Stimulated activated CD4-positive, alpha-beta T cell treated with anti-CD3 and anti-CD28 coated beads, TNF-alpha, amount 100 ng/mL, for 1 hour (primary cell): ENCODE results near the gene LRMDA.
"Not testable (repeated sequence)": the region's sequence is repeated elsewhere in the genome, so short reads cannot be mapped to it uniquely, and the experiment has no call there.

ENCODE experiments used
- DNase-seq, 3 donors: peaks; one replicate each; pipeline ENCODE4 v3.0.0-alpha.2; 2020; ENCODE audit warnings: low read depth in 3 of 3, low spot score in 1 of 3

LRMDA gene

DNA sequence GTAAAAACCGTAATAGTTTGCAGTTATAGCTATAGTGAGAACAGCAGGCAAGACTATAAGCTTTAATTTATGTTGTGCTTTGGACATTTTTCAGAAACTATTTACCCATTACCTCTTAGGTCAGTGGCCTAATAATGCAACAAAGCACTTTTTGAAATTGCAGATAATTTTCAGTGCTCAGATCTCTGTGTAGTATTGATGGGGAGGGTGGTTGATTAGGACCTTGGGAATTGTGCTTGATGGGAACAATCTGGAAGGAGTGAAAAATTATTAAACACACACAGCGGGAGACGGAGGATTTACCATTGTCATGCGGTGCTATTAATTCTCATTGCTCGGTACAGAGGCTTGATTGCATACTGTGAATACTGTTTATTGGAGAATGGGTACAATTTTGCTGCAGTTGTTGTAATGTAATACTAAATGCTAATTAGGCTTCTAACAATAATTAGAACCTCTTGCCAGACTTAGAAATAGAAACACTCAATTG, 304.8 kb downstream of the LRMDA start:
- DNase-seq = no peak

GRCh38 chr10:75736889-75737579, 305.6 kb downstream of the LRMDA start:
- DNase-seq = no peak

GRCh38 chr10:75737580-75737949, 306.1 kb downstream of the LRMDA start:
- no peak for DNase-seq

DNA sequence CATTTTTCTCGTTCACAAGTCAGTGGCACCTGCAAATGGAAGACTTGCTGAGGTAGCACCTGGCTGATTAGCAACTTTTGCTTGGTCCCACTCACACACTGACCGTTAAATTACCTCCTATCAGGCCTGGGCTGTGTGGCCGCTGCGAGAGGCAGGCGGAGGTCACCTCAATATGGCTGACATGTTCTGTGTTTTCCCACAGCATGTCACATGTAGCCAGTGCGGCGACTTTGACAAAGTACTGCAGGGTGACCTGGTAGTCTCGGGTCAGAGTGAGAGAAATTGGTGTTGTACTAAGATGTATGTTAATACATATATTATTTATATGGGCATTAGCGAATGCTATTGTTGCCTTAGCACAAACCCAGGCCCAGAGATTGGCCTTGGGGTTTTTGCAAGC, 307.5 kb downstream of the LRMDA start:
- DNase-seq = no peak

GRCh38 chr10:75739414-75740143, 308.2 kb downstream of the LRMDA start:
- no peak for DNase-seq

DNA sequence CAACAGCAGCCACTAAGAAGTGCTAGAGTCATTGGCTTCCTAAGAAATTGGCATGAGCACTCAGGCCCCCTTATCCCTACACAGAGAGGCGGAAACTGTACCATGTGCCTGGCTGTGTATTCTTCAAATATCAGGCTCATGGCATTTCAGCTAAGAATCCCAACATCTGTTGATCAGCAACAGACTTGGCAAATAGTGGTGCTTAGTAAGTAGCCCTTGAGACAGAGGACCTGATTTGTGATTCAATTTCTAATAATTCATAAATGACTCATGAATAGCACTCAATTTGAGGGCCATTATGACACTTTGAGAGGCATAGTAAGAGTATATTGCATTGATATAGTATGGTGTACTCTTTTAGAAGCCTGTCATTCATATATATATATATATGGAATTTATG, 309.1 kb downstream of the LRMDA start:
- DNase-seq = no peak

DNA sequence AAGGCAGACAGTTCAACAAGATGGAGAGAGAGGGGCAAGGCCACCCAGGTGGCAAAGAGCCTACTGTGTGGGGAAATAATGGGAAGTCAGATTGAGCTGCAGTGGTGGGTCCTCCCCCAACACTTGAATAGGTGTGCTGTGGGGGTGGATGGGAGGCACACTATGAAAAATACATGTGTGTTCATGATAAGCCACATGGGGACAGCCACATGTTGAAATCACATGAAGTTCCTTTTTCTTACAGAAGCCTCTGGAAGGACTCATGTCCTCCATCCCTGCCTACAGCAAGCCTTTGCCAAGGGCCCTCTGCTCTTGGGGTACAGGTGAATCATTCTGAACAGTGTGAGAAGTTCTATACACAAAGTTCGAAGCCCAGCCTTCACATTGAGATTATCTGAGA, 310.9 kb downstream of the LRMDA start:
- DNase-seq = no peak

- DNase-seq = no peak
Observed at GRCh38 chr10:75743291-75743778, 311.9 kb downstream of the LRMDA start.

DNA sequence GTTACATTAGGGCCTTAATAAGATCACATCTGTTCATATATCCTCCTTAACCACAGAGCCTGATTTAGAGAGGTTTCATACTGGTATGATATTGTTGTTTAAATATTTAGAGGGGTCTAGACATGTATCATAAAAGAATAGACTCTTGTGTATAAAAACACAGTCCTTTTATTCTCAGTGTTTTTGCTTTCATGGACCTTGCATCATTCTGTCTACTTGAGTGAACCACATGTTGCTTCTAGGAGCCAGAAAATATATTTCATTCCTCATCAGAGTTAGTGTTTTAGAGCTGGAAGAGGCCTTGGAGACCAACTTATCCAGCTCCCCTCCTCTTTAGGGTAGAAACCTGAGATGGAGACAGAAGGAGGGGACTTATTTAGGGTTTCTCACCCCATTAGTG, 312.8 kb downstream of the LRMDA start:
- DNase-seq = no peak

GRCh38 chr10:75746356-75746755, 314.9 kb downstream of the LRMDA start:
- no peak for DNase-seq

GRCh38 chr10:75750093-75750875, 318.9 kb downstream of the LRMDA start:
- not testable (repeated sequence) for DNase-seq

GRCh38 chr10:75751232-75751631, 319.8 kb downstream of the LRMDA start:
- no peak for DNase-seq

GRCh38 chr10:75753621-75754020, 322.2 kb downstream of the LRMDA start:
- DNase-seq = no peak

- DNase-seq = no peak
Observed at GRCh38 chr10:75754096-75754831, 322.8 kb downstream of the LRMDA start.

DNA sequence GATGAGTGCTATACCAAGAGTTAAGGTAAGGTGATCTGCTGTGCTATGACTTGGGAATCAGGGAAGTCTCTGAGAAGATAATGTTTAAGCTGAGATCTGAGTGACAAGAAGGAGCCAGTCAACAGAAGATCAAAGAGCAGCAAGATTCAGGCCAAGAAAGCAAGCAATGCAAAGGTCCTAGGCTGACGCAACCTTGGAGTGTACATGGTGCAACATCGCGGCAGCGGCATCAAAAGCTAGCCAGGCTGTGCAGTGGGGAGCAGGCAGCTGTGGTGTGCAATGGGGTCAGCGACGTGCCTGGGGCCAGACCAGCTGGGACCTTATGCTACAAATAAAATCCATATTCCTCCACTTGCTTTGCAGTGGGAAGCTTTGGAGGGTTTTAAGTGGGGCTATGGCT, 324.1 kb downstream of the LRMDA start:
- no peak for DNase-seq

DNA sequence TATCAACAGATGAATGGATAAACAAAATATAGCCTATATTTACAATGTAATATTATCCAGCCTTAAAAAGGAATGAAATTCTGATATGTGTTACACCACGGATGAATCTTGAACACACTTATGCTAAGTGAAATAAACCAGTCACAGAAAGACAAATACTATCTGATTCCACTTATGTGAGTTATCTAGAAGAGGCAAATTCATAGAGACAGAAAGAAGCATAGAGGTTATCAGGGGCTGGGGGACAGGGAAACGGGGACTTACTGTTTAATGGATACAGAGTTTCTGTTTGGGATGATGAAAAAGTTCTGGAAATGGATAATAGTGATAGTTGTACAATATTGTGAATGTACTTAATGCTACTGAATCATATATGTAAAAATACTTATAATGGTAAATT, 329.9 kb downstream of the LRMDA start:
- no peak for DNase-seq

GRCh38 chr10:75762431-75762802, 331.0 kb downstream of the LRMDA start:
- no peak for DNase-seq

DNA sequence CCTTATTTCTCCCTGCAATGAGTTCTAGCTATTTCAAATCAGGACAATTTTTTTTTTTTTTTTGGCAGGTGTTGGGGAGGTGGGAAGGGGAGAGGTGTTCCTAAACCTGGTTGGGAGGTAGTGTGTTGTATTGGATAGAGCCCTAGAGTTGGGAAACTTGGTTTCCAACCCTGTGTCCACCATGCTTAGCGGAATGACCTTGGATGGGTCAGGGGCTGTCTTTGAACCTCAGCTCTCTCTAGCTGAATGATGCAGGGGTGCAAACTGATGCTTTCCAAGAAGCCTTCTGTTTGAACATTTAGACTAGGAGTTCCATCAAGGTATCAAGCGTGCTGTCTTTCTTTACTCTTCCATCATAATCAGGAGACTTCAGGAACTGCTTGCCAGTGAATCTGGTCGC, 332.2 kb downstream of the LRMDA start:
- no peak for DNase-seq

DNA sequence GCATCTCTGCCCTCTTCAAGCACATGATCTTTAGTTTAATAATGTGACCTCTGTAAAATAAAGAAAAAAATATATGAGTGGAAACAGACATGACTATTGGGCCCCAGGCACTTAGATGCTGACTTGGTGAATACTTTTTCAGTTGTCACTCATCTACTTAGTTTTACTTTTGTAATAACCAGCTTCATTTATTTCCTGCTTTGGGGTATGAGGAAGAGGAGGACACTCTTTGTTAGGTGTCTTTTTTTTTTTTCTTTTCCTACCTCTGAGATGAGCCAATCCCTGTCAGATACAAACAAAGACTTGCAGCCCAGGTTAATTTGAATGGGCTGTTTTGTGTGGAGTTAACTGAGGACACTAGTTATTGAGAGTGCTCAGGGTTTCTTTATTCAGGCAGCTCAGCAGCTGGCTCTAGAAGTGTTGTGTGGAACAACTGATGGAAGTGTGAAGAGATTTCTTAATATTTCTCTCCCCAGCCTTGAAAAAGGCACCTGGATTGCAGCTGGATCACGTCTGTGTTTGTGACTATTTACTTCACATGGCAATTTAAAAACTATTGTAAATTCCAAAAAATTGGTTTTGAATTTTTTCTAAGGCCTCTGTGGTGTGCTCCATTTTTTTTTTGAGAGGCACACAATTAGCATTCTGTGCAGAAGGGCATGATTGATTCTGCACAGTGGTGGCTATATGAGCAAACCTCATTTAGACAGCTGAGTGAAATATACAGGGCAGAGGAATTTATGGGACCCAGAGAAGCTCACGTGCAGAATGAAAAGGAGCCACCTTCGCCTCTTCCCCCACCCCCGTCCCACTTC, 333.8 kb downstream of the LRMDA start:
- no peak for DNase-seq

DNA sequence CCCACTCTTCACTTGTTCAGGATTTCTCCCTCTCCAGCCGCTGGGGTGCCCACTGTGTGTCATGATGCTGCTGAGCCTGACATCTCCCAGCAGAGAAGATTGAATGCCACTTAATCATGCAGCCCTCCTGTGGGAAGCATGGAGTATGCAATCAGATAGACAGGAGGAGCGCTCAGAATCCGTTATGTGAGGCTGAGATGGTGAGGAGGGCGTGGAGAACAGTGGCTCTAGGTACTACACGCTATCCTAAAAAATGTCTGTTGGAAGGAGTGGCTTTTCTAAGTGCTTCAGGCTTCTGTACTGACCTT, 334.3 kb downstream of the LRMDA start:
- no peak for DNase-seq

GRCh38 chr10:75766106-75766505, 334.7 kb downstream of the LRMDA start:
- DNase-seq = no peak
